Measurements from ENCODE around the gene DYNLL1. TPM values are rescaled to one million over a fixed set of nuclear protein-coding genes. Genes with fewer than 3 reads are reported as not detected.
"Not testable (repeated sequence)": the region's sequence is repeated elsewhere in the genome, so short reads cannot be mapped to it uniquely, and the experiment has no call there.

Gene DYNLL1
- polyA plus RNA-seq, 1 experiment, result 358 TPM

DNA sequence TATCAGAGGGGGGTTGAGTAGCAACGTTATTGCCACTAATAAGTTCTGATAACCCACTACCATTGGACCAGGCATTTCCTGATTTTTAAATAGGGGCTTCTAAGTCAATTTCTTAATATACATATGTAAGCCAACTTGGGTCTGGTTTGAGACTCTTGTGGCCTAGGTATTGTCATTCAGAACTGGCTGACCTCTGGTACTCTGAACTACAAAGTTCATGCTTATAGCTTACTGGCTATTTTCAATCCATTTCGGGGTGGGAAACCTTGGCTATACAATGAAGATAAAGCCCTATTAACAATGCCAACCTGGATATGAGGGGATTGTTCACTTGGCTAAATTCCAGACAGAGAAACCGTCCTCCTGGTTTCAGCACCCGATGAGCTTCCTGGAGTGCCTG lies 8.7 kb downstream of the DYNLL1 start:
- TF ChIP-seq, protein P1, sequence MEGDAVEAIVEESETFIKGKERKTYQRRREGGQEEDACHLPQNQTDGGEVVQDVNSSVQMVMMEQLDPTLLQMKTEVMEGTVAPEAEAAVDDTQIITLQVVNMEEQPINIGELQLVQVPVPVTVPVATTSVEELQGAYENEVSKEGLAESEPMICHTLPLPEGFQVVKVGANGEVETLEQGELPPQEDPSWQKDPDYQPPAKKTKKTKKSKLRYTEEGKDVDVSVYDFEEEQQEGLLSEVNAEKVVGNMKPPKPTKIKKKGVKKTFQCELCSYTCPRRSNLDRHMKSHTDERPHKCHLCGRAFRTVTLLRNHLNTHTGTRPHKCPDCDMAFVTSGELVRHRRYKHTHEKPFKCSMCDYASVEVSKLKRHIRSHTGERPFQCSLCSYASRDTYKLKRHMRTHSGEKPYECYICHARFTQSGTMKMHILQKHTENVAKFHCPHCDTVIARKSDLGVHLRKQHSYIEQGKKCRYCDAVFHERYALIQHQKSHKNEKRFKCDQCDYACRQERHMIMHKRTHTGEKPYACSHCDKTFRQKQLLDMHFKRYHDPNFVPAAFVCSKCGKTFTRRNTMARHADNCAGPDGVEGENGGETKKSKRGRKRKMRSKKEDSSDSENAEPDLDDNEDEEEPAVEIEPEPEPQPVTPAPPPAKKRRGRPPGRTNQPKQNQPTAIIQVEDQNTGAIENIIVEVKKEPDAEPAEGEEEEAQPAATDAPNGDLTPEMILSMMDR (IDR thresholded peaks at IDR 0.05; ENCODE audit: insufficient read depth, low read depth, low read length), result no peak
- no peak for DNase-seq (ENCODE audit: low read depth)
- POLR2A ChIA-PET, result no interaction called here
- Histone ChIP-seq H3K27me3 (ENCODE audit: control insufficient read depth, insufficient read depth, low read length) (no peaks in the 10 kb centered on the region), H3K36me3 (ENCODE audit: control insufficient read depth, insufficient read depth, low read length) (peaks cover 7% of the 10 kb centered on the region; the same call in 1 of the 2 replicates), H3K4me3 (ENCODE audit: low read depth, low read length) (no peak overlapping the region)
- CTCF ChIA-PET, result interaction anchor here (1.0 kb wide), 1 partner anchor 10 kb away, joined by 6 read pairs; no protein-coding TSS in a partner anchor

DNA sequence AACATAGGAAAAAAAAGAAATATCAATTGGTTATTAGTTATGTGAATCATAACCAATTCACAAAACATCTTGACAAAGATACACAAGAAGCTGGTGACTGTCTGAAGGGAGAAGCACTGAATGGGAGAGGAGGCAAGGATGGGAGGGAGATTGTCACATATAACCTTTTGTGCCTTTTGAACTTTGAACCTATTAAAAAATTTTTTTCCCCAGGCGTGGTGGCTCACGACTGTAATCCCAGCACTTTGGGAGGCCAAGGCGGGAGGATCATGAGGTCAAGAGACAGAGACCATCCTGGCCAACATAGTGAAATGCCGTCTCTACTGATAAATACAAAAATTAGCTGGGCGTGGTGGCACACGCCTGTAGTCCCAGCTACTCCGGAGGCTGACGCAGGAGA lies 12.6 kb downstream of the DYNLL1 start:
- no peak overlapping the region for H3K4me3 ChIP-seq (ENCODE audit: low read depth, low read length)
- peaks cover 8% of the 10 kb centered on the region for H3K36me3 ChIP-seq (ENCODE audit: control insufficient read depth, insufficient read depth, low read length)
- DNase-seq (ENCODE audit: low read depth), result no peak
- POLR2A ChIA-PET, result no interaction called here
- CTCF ChIA-PET, result interaction anchor here (0.9 kb wide), 1 partner anchor 9 kb away, joined by 3 read pairs; no protein-coding TSS in a partner anchor
- no peaks in the 10 kb centered on the region for H3K27me3 ChIP-seq (ENCODE audit: control insufficient read depth, insufficient read depth, low read length)
- TF ChIP-seq, protein P1 (IDR thresholded peaks at IDR 0.05; ENCODE audit: insufficient read depth, low read depth, low read length), result no peak

DNA sequence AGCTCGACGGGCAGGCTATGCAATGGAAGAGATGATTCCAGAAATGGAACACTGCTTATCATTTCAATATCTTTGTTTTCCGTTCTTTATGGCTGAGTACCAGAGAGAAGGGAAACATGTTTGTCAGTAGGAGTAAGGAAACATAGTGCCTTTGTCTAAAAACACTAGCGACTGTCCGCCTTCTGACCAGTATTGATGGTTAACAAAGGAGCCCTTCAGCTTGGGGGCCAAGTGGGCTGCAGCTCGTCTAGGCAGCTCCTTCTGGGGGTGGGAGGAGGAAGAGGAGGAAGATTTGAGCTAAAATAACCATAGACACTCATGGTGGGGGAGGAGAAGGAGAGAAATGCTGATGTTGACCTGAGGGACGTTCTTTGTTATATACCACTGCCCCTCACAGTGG lies 18.1 kb downstream of the DYNLL1 start:
- Histone ChIP-seq H3K4me3 (ENCODE audit: low read depth, low read length) (no peak overlapping the region), H3K36me3 (ENCODE audit: control insufficient read depth, insufficient read depth, low read length) (peaks cover 10% of the 10 kb centered on the region), H3K27me3 (ENCODE audit: control insufficient read depth, insufficient read depth, low read length) (no peaks in the 10 kb centered on the region)
- ChIA-PET CTCF (interaction anchor here (1.3 kb wide), 1 partner anchor 9 kb away, joined by 6 read pairs; no protein-coding TSS in a partner anchor), POLR2A (no interaction called here)
- TF ChIP-seq, protein P1 (IDR thresholded peaks at IDR 0.05; ENCODE audit: insufficient read depth, low read depth, low read length), result no peak
- DNase-seq (ENCODE audit: low read depth), result no peak

DNA sequence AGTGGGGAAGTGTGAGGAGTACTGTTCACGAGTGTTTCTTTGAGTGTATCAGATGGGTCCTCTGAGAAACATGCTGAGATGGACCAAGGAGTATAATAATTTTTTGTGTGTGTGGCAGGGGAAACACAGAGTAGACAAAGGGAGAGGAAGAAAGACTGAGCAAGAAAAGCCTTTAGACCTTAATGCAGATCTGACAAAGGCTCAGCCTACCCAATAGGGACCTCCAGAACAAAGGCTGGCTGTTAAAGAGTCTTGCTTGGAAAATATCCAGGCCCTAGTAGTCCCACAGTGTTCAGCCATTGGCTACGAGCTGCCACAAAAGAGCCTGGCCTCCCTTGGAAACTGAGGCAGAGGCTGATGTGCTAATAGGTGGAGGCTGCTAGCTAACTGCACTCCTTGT lies 19.6 kb downstream of the DYNLL1 start:
- no peaks in the 10 kb centered on the region for H3K27me3 ChIP-seq (ENCODE audit: control insufficient read depth, insufficient read depth, low read length)
- ChIA-PET POLR2A (interaction anchor here (0.6 kb wide), 1 partner anchor 13 kb away, joined by 3 read pairs; no protein-coding TSS in a partner anchor), CTCF (interaction anchor here (0.6 to 1.3 kb wide), 4 partner anchors 11 to 1258 kb away, joined by 3 to 6 read pairs (median 4); no protein-coding TSS in a partner anchor)
- H3K4me3 ChIP-seq (ENCODE audit: low read depth, low read length), result no peak overlapping the region
- no peak for DNase-seq (ENCODE audit: low read depth)
- H3K36me3 ChIP-seq (ENCODE audit: control insufficient read depth, insufficient read depth, low read length), result peaks cover 4% of the 10 kb centered on the region
- TF ChIP-seq, protein P1 (IDR thresholded peaks at IDR 0.05; ENCODE audit: insufficient read depth, low read depth, low read length), result no peak

DNA sequence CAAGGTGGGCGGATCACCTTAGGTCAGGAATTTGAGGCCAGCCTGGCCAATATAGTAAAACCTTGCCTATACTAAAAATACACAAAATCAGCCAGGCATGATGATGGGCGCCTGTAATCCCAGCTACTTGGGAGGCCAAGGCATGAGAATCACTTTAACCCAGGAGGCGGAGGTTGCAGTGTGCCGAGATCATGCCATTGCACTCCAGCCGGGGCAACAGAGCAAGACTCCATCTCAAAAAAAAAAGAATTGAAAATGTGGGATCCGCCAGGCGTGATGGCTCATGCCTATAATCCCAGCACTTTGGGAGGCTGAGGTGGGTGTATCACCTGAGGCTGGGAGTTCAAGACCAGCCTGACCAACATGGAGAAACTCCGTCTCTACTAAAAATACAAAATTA lies 23.4 kb downstream of the DYNLL1 start:
- DNase-seq (ENCODE audit: low read depth); H3K36me3 ChIP-seq (ENCODE audit: control insufficient read depth, insufficient read depth, low read length); CTCF ChIA-PET; H3K27me3 ChIP-seq (ENCODE audit: control insufficient read depth, insufficient read depth, low read length); POLR2A ChIA-PET; H3K4me3 ChIP-seq (ENCODE audit: low read depth, low read length): not testable (repeated sequence)

DNA sequence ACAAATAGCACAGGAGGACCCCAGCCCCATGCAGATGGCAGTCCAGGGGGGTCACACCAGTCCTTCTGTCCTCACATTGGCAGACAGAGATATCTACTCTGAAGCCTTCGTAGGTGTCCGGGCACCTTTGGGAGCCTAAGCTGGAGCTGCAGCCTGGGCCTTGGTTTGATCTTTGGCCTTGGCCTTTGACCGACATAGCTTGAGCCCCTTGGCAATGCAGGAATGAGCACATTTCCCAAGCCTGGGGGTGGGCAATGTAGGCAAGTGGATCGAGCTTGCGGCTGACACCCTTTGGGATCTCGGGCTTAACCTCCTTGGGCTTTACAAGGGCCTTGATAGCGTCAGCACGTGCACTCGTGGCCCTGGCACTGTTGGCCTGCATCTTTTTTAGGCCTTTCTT lies 26.7 kb downstream of the DYNLL1 start:
- CTCF ChIA-PET, result interaction anchor here (1.0 kb wide), 1 partner anchor 38 kb away, joined by 3 read pairs; no protein-coding TSS in a partner anchor
- TF ChIP-seq, protein P1 (IDR thresholded peaks at IDR 0.05; ENCODE audit: insufficient read depth, low read depth, low read length), result no peak
- H3K36me3 ChIP-seq (ENCODE audit: control insufficient read depth, insufficient read depth, low read length), result no peaks in the 10 kb centered on the region; the same call in 1 of the 2 replicates
- H3K4me3 ChIP-seq (ENCODE audit: low read depth, low read length), result no peak overlapping the region
- POLR2A ChIA-PET, result no interaction called here
- DNase-seq (ENCODE audit: low read depth), result no peak
- no peaks in the 10 kb centered on the region for H3K27me3 ChIP-seq (ENCODE audit: control insufficient read depth, insufficient read depth, low read length)

Measured in BJ (cell line).